IPS-NIHi7 (cell line): Measurements from ENCODE around the gene PID1.
"Not testable (repeated sequence)": the region's sequence is repeated elsewhere in the genome, so short reads cannot be mapped to it uniquely, and the experiment has no call there.

Source experiments
- DNase-seq: peaks from one replicate; pipeline ENCODE4 v3.0.0; 2012; ENCODE audit warnings: mixed read lengths; ENCODE audit errors: extremely low spot score

The PID1 gene

GRCh38 chr2:229076886-229077285 lies 194.2 kb downstream of the PID1 start:
- DNase-seq = not testable (repeated sequence)

GRCh38 chr2:229073935-229074334 lies 197.2 kb downstream of the PID1 start:
- no peak for DNase-seq

GRCh38 chr2:229071292-229071976 lies 199.7 kb downstream of the PID1 start:
- DNase-seq = no peak

GRCh38 chr2:229066121-229066715 lies 204.9 kb downstream of the PID1 start:
- DNase-seq = no peak

- DNase-seq = no peak
Measured at GRCh38 chr2:229064749-229065148, 206.3 kb downstream of the PID1 start.

- DNase-seq = no peak
Measured at GRCh38 chr2:229060147-229060546, 210.9 kb downstream of the PID1 start.

GRCh38 chr2:229059331-229060033 lies 211.6 kb downstream of the PID1 start:
- no peak for DNase-seq

GRCh38 chr2:229057976-229058553 lies 213.0 kb downstream of the PID1 start:
- DNase-seq = no peak

- DNase-seq = no peak
Measured at GRCh38 chr2:229054311-229054710, 216.8 kb downstream of the PID1 start.

- no peak for DNase-seq
Measured at GRCh38 chr2:229051798-229052197, 219.3 kb downstream of the PID1 start.

GRCh38 chr2:229050133-229050532 lies 221.0 kb downstream of the PID1 start:
- no peak for DNase-seq

- DNase-seq = no peak
Measured at GRCh38 chr2:229048134-229048533, 223.0 kb downstream of the PID1 start.

- DNase-seq = no peak
Measured at GRCh38 chr2:229045671-229046070, 225.4 kb downstream of the PID1 start.

GRCh38 chr2:229044581-229044980 lies 226.5 kb downstream of the PID1 start:
- DNase-seq = no peak

- no peak for DNase-seq
Measured at GRCh38 chr2:229043681-229044080, 227.4 kb downstream of the PID1 start.

- no peak for DNase-seq
Measured at GRCh38 chr2:229042349-229042748, 228.7 kb downstream of the PID1 start.

GRCh38 chr2:229041691-229042090 lies 229.4 kb downstream of the PID1 start:
- DNase-seq = no peak

- DNase-seq = no peak
Measured at GRCh38 chr2:229037621-229038020, 233.5 kb downstream of the PID1 start.

- DNase-seq = no peak
Measured at GRCh38 chr2:229033816-229034215, 237.3 kb downstream of the PID1 start.

GRCh38 chr2:229032608-229033234 lies 238.4 kb downstream of the PID1 start:
- DNase-seq = no peak

GRCh38 chr2:229027353-229028105 lies 243.6 kb downstream of the PID1 start:
- DNase-seq = no peak
